Bronchial epithelial cell (primary cell): ENCODE measurements around the gene DPY19L1. TPM values are rescaled to one million over a fixed set of nuclear protein-coding genes. Genes with fewer than 3 reads are reported as not detected.

Experiments used
- DNase-seq: peaks from one replicate; pipeline ENCODE4 v3.0.0-alpha.2; 2010; ENCODE audit warnings: low read depth
- FAIRE-seq: peaks from 2 replicates; lab custom pipeline; 2011; peaks lifted over from hg19 to GRCh38; lab: Jason Lieb, UNC
- H3K27me3 ChIP-seq: 2 replicates; pipeline ENCODE4 v1.5.1; 2011; ENCODE audit warnings: low read length; ENCODE audit not compliant: control insufficient read depth, insufficient read depth
- H3K36me3 ChIP-seq: 2 replicates; pipeline ENCODE4 v1.5.1; 2011; ENCODE audit warnings: low read length; ENCODE audit not compliant: control insufficient read depth, insufficient read depth
- H3K4me3 ChIP-seq: 2 replicates; pipeline ENCODE4 v1.5.1; 2011; ENCODE audit warnings: mild to moderate bottlenecking, low read depth, low read length, control low read depth
- total RNA-seq: library from RNA; depleted of rRNA; stranded (reverse); fragments of >200 nt; gene quantifications from 2 replicates; pipeline ENCODE4 v1.2.1, GENCODE V29; 2014
- TF ChIP-seq, protein P1 (sequence below): IDR thresholded peaks from 2 replicates; pipeline ENCODE4 v1.5.1; 2011; ENCODE audit warnings: mild to moderate bottlenecking, moderate library complexity, low read length, control low read depth, inconsistent platforms; ENCODE audit not compliant: insufficient read depth, severe bottlenecking

Gene DPY19L1
- total RNA-seq, 1 donor from 2014 or later = 13.4 TPM

DNA sequence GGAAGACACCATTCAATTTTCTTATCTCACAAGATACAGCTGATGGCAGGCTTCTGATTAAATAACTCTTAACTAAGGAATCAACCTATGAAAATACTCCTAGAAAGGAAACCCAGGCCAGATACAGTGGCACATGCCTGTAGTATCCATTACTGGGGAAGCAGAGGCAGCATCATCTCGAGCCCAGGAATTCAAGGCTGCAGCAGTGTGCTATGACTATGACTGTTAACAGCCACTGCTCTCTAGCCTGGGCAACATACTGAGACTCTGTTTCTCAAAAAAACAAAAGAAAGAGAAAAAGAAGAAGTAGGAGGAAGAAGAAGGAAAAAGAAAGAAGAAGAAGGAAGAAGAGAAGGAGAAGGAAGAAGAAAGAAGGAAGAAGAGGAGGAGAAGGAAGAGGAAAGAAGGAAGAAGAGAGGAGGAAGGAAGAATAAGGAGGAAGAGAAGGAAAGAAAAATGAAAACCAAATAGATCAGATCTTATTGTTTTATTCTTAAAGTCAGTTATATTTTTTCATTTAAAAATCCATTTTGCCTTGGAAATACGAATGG is 18.0 kb downstream of the DPY19L1 start:
- H3K27me3 ChIP-seq = no peaks in the 10 kb centered on the region
- no peak for FAIRE-seq
- no peaks in the 10 kb centered on the region for H3K36me3 ChIP-seq
- DNase-seq = no peak
- no peak overlapping the region for H3K4me3 ChIP-seq
- TF ChIP-seq, protein P1, sequence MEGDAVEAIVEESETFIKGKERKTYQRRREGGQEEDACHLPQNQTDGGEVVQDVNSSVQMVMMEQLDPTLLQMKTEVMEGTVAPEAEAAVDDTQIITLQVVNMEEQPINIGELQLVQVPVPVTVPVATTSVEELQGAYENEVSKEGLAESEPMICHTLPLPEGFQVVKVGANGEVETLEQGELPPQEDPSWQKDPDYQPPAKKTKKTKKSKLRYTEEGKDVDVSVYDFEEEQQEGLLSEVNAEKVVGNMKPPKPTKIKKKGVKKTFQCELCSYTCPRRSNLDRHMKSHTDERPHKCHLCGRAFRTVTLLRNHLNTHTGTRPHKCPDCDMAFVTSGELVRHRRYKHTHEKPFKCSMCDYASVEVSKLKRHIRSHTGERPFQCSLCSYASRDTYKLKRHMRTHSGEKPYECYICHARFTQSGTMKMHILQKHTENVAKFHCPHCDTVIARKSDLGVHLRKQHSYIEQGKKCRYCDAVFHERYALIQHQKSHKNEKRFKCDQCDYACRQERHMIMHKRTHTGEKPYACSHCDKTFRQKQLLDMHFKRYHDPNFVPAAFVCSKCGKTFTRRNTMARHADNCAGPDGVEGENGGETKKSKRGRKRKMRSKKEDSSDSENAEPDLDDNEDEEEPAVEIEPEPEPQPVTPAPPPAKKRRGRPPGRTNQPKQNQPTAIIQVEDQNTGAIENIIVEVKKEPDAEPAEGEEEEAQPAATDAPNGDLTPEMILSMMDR = no peak

DNA sequence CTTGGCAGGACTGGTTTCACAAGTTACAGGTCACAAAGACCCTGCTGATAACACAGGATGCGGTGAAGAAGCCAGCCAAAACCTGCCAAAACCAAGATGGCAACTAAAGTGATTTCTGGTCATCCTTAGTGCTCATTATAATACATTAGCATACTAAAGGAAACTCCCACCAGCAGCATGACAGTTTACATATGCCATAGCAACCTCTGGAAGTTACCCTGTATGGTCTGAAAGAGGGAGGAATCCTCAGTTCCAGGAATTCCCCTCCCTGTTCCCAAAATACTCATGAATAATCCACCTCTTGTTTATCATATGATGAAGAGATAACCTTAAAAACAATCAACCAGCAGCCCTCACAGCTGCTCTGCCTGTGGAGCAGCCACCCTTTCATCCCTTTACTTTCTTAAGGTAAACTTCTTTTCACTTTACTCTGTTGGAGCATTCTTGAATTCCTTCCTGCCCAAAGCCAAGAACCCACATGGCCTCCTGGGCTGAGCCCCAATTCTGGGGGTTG is 21.9 kb downstream of the DPY19L1 start:
- TF ChIP-seq, protein P1 = no peak
- Histone ChIP-seq H3K27me3 (no peaks in the 10 kb centered on the region), H3K4me3 (no peak overlapping the region), H3K36me3 (peaks cover 2% of the 10 kb centered on the region)
- DNase-seq (no peak), FAIRE-seq (no peak)

DNA sequence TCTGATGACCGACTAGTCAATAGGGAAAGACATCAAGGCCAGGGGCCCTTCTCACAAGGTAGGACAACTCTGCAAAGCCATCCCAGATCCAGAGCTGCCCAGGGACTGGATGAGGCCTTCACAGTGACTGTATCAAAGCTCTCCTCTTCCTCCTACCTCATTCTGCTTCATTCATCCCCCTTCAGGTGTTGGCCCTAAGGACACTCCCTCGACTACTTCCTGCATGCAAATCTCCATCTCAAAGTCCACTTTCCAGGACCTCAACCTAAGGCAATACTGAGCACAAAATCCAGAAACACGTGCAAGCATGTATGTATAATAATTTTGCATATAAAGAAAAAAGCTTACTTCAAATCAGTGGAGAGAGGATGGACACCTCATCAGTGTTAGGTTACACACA is 25.1 kb downstream of the DPY19L1 start:
- Histone ChIP-seq H3K36me3 (peaks cover 2% of the 10 kb centered on the region), H3K27me3 (no peaks in the 10 kb centered on the region), H3K4me3 (no peak overlapping the region)
- DNase-seq = no peak
- no peak for FAIRE-seq
- TF ChIP-seq, protein P1 = no peak

- FAIRE-seq = no peak
- H3K27me3 ChIP-seq = no peaks in the 10 kb centered on the region
- H3K4me3 ChIP-seq = no peak overlapping the region
- no peak for DNase-seq
- peaks cover 2% of the 10 kb centered on the region for H3K36me3 ChIP-seq
- TF ChIP-seq, protein P1 = no peak
Measured at GRCh38 chr7:35011085-35011484, 26.2 kb downstream of the DPY19L1 start.

GRCh38 chr7:35007768-35008167 is 29.5 kb downstream of the DPY19L1 start:
- FAIRE-seq (no peak), DNase-seq (no peak)
- Histone ChIP-seq H3K27me3 (no peaks in the 10 kb centered on the region), H3K36me3 (peaks cover 2% of the 10 kb centered on the region), H3K4me3 (no peak overlapping the region)
- TF ChIP-seq, protein P1 = no peak
